Vagina (tissue), 2 donors: Measurements from ENCODE around the gene TDRD9. TPM values are rescaled to one million over a fixed set of nuclear protein-coding genes. Genes with fewer than 3 reads are reported as not detected.
"Not testable (repeated sequence)": the region's sequence is repeated elsewhere in the genome, so short reads cannot be mapped to it uniquely, and the experiment has no call there.

Source experiments
- DNase-seq, 2 donors: peaks; one replicate each; pipeline ENCODE4 v3.0.0-alpha.2; 2017; ENCODE audit errors: extremely low spot score in 2 of 2
- H3K27ac ChIP-seq: fragments of 200-600 bp; sonication (generic); one replicate; pipeline ENCODE4 v1.5.1; 2019
- H3K27me3 ChIP-seq: fragments of 200-600 bp; sonication (generic); one replicate; pipeline ENCODE4 v1.5.1; 2019
- H3K36me3 ChIP-seq, 2 donors: fragments of 200-600 bp; sonication (generic); one replicate each; pipeline ENCODE4 v1.5.1; 2017 to 2019
- H3K4me1 ChIP-seq: fragments of 200-600 bp; sonication (generic); one replicate; pipeline ENCODE4 v1.5.1; 2019
- H3K4me3 ChIP-seq, 2 donors: fragments of 200-600 bp; sonication (generic); 1 replicate in 1 of 2; 2 replicates in 1 of 2; pipeline ENCODE4 v1.5.1; 2016 to 2019
- H3K9me3 ChIP-seq: fragments of 200-600 bp; sonication (generic); one replicate; pipeline ENCODE4 v1.5.1; 2019
- CTCF ChIP-seq, 3 experiments: fragments of 450-650 bp in 2 of 3; fragments of 200-600 bp in 1 of 3; sonication (generic) in 1 of 3; IDR thresholded peaks; one replicate each; pipeline ENCODE4 v1.5.1; 2017 to 2019; ENCODE audit warnings: antibody characterized with exemption in 3 of 3, mild to moderate bottlenecking in 2 of 3, moderate library complexity in 2 of 3
- POLR2A ChIP-seq, 2 donors: fragments of 450-650 bp; IDR thresholded peaks; one replicate each; pipeline ENCODE4 v1.6.1; 2017; ENCODE audit warnings: antibody characterized with exemption in 2 of 2, mild to moderate bottlenecking in 2 of 2, moderate library complexity in 2 of 2
- POLR2AphosphoS5 ChIP-seq, 2 donors: sonication (generic); formaldehyde crosslinking; IDR thresholded peaks; one replicate each; pipeline ENCODE4 v1.9.0; 2017; ENCODE audit warnings: antibody characterized with exemption in 2 of 2, mild to moderate bottlenecking in 2 of 2, low read depth in 1 of 2; ENCODE audit not compliant: insufficient read depth in 1 of 2
- intact Hi-C: fragments of 100-400 bp; cut with DNase I; formaldehyde crosslinking; loops from one replicate; pipeline ENCODE4 v1.15.1; 2023
- total RNA-seq: library from RNA; depleted of rRNA; stranded (reverse); fragments of >200 nt; gene quantifications from one replicate; pipeline ENCODE4 v1.2.3, GENCODE V29; 2016

The TDRD9 gene
- total RNA-seq, 1 donor from 2014 or later = 0.74 TPM

GRCh38 chr14:103920981-103921854 is 7.0 kb upstream of the TDRD9 start:
- Histone ChIP-seq H3K36me3 (peaks cover 0 to 16% of the 10 kb centered on the region in 2 donors), H3K9me3 (no peaks in the 10 kb centered on the region), H3K27me3 (no peaks in the 10 kb centered on the region), H3K4me1 (peaks cover 42% of the 10 kb centered on the region), H3K27ac (peak overlapping the region; percentile 74), H3K4me3 (peak overlapping the region; percentile 79 to 92)
- intact Hi-C loops = no loop called here
- TF ChIP-seq CTCF (IDR thresholded peaks at IDR 0.05) (peak; percentile 90 to 99 (median 95)), POLR2A (IDR thresholded peaks at IDR 0.05) (no peak), POLR2AphosphoS5 (IDR thresholded peaks at IDR 0.05; ENCODE audit: insufficient read depth in 1 of 2, low read depth in 1 of 2) (peak; percentile 87 to 98)
- no peak for DNase-seq

GRCh38 chr14:103921855-103922200 is 6.4 kb upstream of the TDRD9 start:
- Histone ChIP-seq H3K4me1 (peaks cover 36% of the 10 kb centered on the region), H3K36me3 (peaks cover 0 to 14% of the 10 kb centered on the region in 2 donors), H3K4me3 (peak overlapping the region; percentile 79 to 92)
- H3K27me3 ChIP-seq, H3K27ac ChIP-seq, intact Hi-C loops, H3K9me3 ChIP-seq, DNase-seq: not testable (repeated sequence)

- Histone ChIP-seq H3K4me1 (peaks cover 15% of the 10 kb centered on the region), H3K27me3 (no peaks in the 10 kb centered on the region), H3K27ac (no peak overlapping the region), H3K4me3 (no peak overlapping the region), H3K36me3 (no peaks in the 10 kb centered on the region), H3K9me3 (no peaks in the 10 kb centered on the region)
- no peak for DNase-seq
- no peak for TF ChIP-seq CTCF (IDR thresholded peaks at IDR 0.05)
- no peak for TF ChIP-seq POLR2A (IDR thresholded peaks at IDR 0.05)
- no peak for TF ChIP-seq POLR2AphosphoS5 (IDR thresholded peaks at IDR 0.05; ENCODE audit: insufficient read depth in 1 of 2, low read depth in 1 of 2)
- intact Hi-C loops = no loop called here
These were observed 4.4 kb upstream of the TDRD9 start for GRCh38 chr14:103923863-103924262.

GRCh38 chr14:103925316-103925715 is 2.9 kb upstream of the TDRD9 start:
- Histone ChIP-seq H3K4me3 (no peak overlapping the region), H3K27ac (no peak overlapping the region), H3K27me3 (no peaks in the 10 kb centered on the region), H3K4me1 (peaks cover 5% of the 10 kb centered on the region), H3K9me3 (no peaks in the 10 kb centered on the region), H3K36me3 (no peaks in the 10 kb centered on the region)
- no peak for DNase-seq
- no peak for TF ChIP-seq POLR2AphosphoS5 (IDR thresholded peaks at IDR 0.05; ENCODE audit: insufficient read depth in 1 of 2, low read depth in 1 of 2)
- no peak for TF ChIP-seq CTCF (IDR thresholded peaks at IDR 0.05)
- no peak for TF ChIP-seq POLR2A (IDR thresholded peaks at IDR 0.05)
- intact Hi-C loops = no loop called here

- intact Hi-C loops = no loop called here
- no peak for DNase-seq
- H3K36me3 ChIP-seq = no peaks in the 10 kb centered on the region
These were observed 690 bp upstream of the TDRD9 start for GRCh38 chr14:103927566-103927965.

More at GRCh38 chr14:103927566-103927965, 690 bp upstream of the TDRD9 start:
- Histone ChIP-seq H3K27ac (no peak overlapping the region), H3K4me3 (no peak overlapping the region), H3K9me3 (no peaks in the 10 kb centered on the region), H3K4me1 (no peaks in the 10 kb centered on the region), H3K27me3 (no peaks in the 10 kb centered on the region)
- no peak for TF ChIP-seq POLR2AphosphoS5 (IDR thresholded peaks at IDR 0.05; ENCODE audit: insufficient read depth in 1 of 2, low read depth in 1 of 2)
- TF ChIP-seq CTCF (IDR thresholded peaks at IDR 0.05) = no peak
- TF ChIP-seq POLR2A (IDR thresholded peaks at IDR 0.05) = no peak
